Left lung (tissue), 10 donors: ENCODE measurements around the gene ANO2. TPM values are rescaled to one million over a fixed set of nuclear protein-coding genes. Genes with fewer than 3 reads are reported as not detected.

ENCODE experiments used
- ATAC-seq: fragments of 200-7000 bp; cut with Tn5 transposase; one replicate; pipeline ENCODE4 v1.9.1; 2020; ENCODE audit warnings: moderate library complexity
- DNase-seq, 4 donors: peaks; one replicate each; pipeline ENCODE4 v3.0.0-alpha.2; 2013 to 2020
- H3K27ac ChIP-seq, 2 donors: fragments of 200-600 bp; sonication (generic) in 1 of 2; one replicate each; pipeline versions ENCODE4 v1.5.0 to v1.8.0; 2020 to 2021
- H3K27me3 ChIP-seq, 2 donors: fragments of 200-600 bp; sonication (generic) in 1 of 2; one replicate each; pipeline versions ENCODE4 v1.5.0 to v1.8.0; 2020 to 2021
- H3K36me3 ChIP-seq, 2 donors: fragments of 200-600 bp; sonication (generic) in 1 of 2; one replicate each; pipeline versions ENCODE4 v1.5.0 to v1.8.0; 2020 to 2021
- H3K4me1 ChIP-seq, 2 donors: fragments of 200-600 bp; one replicate each; pipeline ENCODE4 v1.8.0; 2021
- H3K4me3 ChIP-seq, 2 donors: fragments of 200-600 bp; sonication (generic) in 1 of 2; one replicate each; pipeline versions ENCODE4 v1.5.0 to v1.8.0; 2020 to 2021; ENCODE audit warnings: mild to moderate bottlenecking in 1 of 2
- H3K9me3 ChIP-seq, 2 donors: fragments of 200-600 bp; sonication (generic) in 1 of 2; one replicate each; pipeline versions ENCODE4 v1.5.0 to v1.8.0; 2020 to 2021
- intact Hi-C, 2 donors: fragments of 100-400 bp; cut with DNase I; formaldehyde crosslinking; loops; one replicate each; pipeline versions ENCODE4 v1.11.2 to v1.14.2; 2022
- polyA plus RNA-seq, 6 donors: library from polyadenylated mRNA; unstranded; fragments of 120-200 nt; gene quantifications; one replicate each; pipeline ENCODE4 v1.2.1, GENCODE V29; 2013; ENCODE audit not compliant: insufficient read length in 6 of 6
- total RNA-seq, 2 donors: library from RNA; stranded (reverse); fragmentation: NEBNext Ultra II Directional; extraction: Animal tissue kit (Norgen Biotek cat#: 25700); gene quantifications; one replicate each; pipeline ENCODE4 v1.2.1, GENCODE V29; 2021
- TF ChIP-seq, protein P1 (sequence below), 2 donors: fragments of 200-600 bp; sonication (generic) in 1 of 2; IDR thresholded peaks; one replicate each; pipeline versions ENCODE4 v1.5.0 to v1.8.0; 2021; ENCODE audit warnings: antibody characterized with exemption in 2 of 2
- donor health status: DM: no; HTN: yes; CAD: no.
- donor health status: DM: no; HTN: no; CAD: no.

Gene ANO2
- total and polyA plus RNA-seq, 8 donors: 3.4 to 10.5 (median 6.1) TPM

DNA sequence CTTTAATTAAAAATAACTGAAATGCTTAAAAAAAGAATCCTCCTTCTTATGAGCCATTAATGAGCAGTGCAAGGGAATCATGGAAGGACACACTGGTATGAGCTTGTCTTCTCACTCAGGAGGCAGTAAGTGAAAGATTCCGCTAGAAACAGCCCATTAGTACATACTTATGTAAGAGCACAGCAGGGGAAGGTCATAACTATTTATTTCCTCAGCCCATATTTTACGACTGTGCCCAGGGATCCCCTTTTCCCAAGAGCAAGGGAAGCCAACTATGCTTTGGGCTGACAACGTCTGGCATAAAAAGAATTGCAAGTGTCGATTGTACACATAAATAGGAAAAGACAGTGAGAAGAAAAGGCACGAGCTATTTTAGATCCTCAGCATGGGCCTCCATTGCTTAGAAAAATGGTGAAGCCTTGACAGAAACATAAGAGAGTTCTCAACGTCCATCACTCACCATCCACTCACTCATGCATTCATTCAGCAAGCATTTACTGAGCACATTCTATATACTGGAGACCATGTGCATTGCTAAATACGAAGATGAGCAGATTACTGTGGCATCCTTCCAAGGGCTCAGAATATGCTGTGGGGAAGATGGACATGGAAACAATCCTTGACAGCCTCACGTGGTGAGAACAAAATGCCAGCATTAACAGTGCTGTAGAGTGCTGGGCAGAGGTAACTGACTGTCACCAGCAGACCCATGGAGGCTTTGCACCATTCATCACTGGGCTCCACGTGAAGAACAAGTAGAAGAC is 360.5 kb downstream of the ANO2 start:
- Histone ChIP-seq H3K4me1 (peaks cover 0 to 4% of the 10 kb centered on the region in 2 donors), H3K27ac (no peak overlapping the region), H3K27me3 (no peaks in the 10 kb centered on the region), H3K36me3 (no peaks in the 10 kb centered on the region), H3K9me3 (no peaks in the 10 kb centered on the region), H3K4me3 (no peak overlapping the region)
- DNase-seq (no peak), ATAC-seq (no peak)
- intact Hi-C loops: no loop called here
- TF ChIP-seq, protein P1, sequence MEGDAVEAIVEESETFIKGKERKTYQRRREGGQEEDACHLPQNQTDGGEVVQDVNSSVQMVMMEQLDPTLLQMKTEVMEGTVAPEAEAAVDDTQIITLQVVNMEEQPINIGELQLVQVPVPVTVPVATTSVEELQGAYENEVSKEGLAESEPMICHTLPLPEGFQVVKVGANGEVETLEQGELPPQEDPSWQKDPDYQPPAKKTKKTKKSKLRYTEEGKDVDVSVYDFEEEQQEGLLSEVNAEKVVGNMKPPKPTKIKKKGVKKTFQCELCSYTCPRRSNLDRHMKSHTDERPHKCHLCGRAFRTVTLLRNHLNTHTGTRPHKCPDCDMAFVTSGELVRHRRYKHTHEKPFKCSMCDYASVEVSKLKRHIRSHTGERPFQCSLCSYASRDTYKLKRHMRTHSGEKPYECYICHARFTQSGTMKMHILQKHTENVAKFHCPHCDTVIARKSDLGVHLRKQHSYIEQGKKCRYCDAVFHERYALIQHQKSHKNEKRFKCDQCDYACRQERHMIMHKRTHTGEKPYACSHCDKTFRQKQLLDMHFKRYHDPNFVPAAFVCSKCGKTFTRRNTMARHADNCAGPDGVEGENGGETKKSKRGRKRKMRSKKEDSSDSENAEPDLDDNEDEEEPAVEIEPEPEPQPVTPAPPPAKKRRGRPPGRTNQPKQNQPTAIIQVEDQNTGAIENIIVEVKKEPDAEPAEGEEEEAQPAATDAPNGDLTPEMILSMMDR (IDR thresholded peaks at IDR 0.05): no peak

DNA sequence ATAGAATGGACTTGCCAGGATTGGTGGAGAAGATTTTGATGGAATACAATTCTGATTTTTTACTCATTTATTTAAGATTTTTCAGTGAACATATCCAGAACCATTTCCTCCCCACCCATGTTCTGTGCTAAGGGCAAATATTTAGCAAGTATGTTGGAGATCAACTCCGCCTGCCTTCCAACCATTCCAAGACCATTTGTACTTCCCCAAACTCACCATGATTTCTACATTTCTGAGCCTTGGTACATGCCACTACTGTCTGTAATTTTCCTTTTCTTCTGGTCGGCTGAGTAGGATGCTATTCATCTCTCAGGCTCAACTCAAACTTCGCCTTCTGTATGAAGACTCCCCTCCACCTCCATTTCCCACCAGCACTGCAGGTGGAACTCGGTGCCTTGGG is 362.5 kb downstream of the ANO2 start:
- H3K27me3 ChIP-seq: no peaks in the 10 kb centered on the region
- intact Hi-C loops: no loop called here
- H3K36me3 ChIP-seq: no peaks in the 10 kb centered on the region
- H3K4me1 ChIP-seq: peaks cover 0 to 4% of the 10 kb centered on the region in 2 donors
- ATAC-seq (no peak), DNase-seq (no peak)
- no peak overlapping the region for H3K4me3 ChIP-seq
- peak overlapping the region in 1 of 2 donors; percentile 57 for H3K27ac ChIP-seq
- H3K9me3 ChIP-seq: no peaks in the 10 kb centered on the region
- TF ChIP-seq, protein P1 (IDR thresholded peaks at IDR 0.05): no peak

DNA sequence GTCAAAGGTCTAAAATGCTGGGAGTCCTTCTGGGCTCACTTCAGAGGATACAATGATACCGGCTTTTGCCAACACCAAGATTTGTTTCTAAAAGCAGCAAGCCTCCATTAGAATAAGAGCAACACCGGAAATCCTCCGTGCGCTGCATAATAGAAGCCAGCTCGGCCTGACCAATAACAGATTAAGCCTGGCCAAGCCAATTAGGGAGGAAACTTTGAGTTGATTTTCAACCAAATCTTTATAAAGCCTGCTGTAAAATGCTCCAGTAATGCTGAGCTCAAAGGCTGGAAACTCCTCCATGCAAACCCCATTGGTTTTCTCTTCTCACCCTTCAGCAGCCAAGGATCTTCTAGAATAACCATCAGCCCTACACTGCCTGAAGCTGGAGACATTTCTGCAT is 363.0 kb downstream of the ANO2 start:
- ATAC-seq: no peak
- peak overlapping the region in 1 of 2 donors; percentile 57 for H3K27ac ChIP-seq
- intact Hi-C loops: no loop called here
- H3K9me3 ChIP-seq: no peaks in the 10 kb centered on the region
- TF ChIP-seq, protein P1 (IDR thresholded peaks at IDR 0.05): no peak
- no peaks in the 10 kb centered on the region for H3K27me3 ChIP-seq
- no peak for DNase-seq
- peaks cover 0 to 4% of the 10 kb centered on the region in 2 donors for H3K4me1 ChIP-seq
- no peak overlapping the region for H3K4me3 ChIP-seq
- no peaks in the 10 kb centered on the region for H3K36me3 ChIP-seq

DNA sequence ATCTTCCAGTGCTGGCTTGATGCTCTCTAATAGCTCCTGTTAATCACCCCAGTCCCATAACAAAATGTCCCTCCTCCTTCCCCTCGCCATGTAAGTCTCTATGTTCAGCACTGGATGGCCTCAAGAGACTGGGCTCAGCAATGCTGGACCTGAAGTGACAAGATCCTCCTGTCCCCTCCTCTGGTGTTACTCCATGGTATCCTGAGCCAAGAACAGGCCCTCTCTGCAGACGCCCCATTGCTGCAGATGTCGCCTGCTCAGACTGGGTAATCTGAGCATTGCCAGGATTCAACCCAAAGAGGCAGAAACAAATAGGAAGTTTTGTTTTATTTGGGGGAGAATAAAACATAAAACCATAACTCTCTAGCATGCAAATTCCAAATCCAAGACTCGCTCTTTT is 363.4 kb downstream of the ANO2 start:
- no peak for DNase-seq
- Histone ChIP-seq H3K27me3 (no peaks in the 10 kb centered on the region), H3K27ac (peak overlapping the region in 1 of 2 donors; percentile 57), H3K9me3 (no peaks in the 10 kb centered on the region), H3K4me3 (no peak overlapping the region), H3K36me3 (no peaks in the 10 kb centered on the region), H3K4me1 (peaks cover 0 to 4% of the 10 kb centered on the region in 2 donors)
- ATAC-seq: no peak
- TF ChIP-seq, protein P1 (IDR thresholded peaks at IDR 0.05): no peak
- intact Hi-C loops: no loop called here

DNA sequence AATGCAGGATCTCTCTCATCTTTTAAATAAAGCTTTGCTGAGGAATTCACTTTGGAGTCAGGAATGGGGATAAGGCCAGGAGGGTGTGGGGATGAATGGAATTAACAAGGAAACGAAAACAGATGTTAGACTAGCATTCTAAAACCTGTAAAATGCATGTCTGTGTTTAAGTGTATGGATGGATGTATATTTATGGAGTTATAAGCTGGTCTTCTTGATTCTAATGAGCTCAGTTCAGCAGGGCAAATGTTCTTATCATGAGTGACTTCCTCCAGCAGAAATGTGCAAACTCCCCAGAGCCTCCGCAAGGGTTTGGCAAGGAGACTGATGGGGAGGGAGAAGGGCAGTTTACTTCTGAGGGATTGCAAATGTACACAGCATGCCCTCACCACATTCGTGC is 364.0 kb downstream of the ANO2 start:
- no peak for ATAC-seq

More for the DNA sequence above, 364.0 kb downstream of the ANO2 start:
- Histone ChIP-seq H3K27me3 (no peaks in the 10 kb centered on the region), H3K27ac (peak overlapping the region in 1 of 2 donors; percentile 57), H3K36me3 (no peaks in the 10 kb centered on the region), H3K9me3 (no peaks in the 10 kb centered on the region), H3K4me1 (peaks cover 0 to 4% of the 10 kb centered on the region in 2 donors), H3K4me3 (no peak overlapping the region)
- TF ChIP-seq, protein P1 (IDR thresholded peaks at IDR 0.05): no peak
- DNase-seq: no peak
- intact Hi-C loops: no loop called here
